Measurements from ENCODE around the gene WBP11. TPM values are rescaled to one million over a fixed set of nuclear protein-coding genes. Genes with fewer than 3 reads are reported as not detected.

The WBP11 gene
- polyA plus RNA-seq, 1 donor (not counting 4 experiments of a cell fraction or from before 2014, with no cell fraction given) = 13.1 TPM

DNA sequence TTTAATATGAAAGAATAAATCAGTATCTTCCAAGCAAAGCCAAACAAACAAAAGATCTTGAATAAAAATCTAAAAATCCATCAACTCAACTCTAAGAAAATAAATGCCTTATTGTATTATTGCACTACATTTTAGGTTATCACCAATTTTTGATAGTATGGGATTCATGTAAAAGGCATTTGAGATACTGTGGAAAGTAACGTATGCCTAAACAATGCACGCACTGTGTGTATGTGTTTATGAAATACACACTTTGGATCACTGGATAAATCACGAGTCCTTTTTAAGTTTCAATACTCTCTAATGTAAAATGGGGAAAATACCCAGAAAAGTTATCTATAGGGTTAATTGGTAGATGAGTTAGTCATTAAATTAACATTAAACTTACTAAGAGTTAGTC is 17.7 kb downstream of the WBP11 start:
- no peaks in the 10 kb centered on the region for H3K27me3 ChIP-seq (ENCODE audit: control insufficient read depth, extremely low read depth, insufficient read depth, low read length)
- no peaks in the 10 kb centered on the region for H3K9me3 ChIP-seq (ENCODE audit: control insufficient read depth, low read depth, low read length)
- no peak overlapping the region for H3K9ac ChIP-seq (ENCODE audit: control insufficient read depth, extremely low read depth, insufficient read depth, low read length)
- dilution Hi-C loops (cut with MboI; ENCODE audit: extremely low pct_ligation_motif_present, low sequenced_read_pairs) = no loop called here
- H3K9me1 ChIP-seq (ENCODE audit: control insufficient read depth, extremely low read depth, insufficient read depth, low read length) = no peaks in the 10 kb centered on the region
- H4K20me1 ChIP-seq (ENCODE audit: control insufficient read depth, extremely low read depth, insufficient read depth, low read length) = no peaks in the 10 kb centered on the region
- no peak overlapping the region for H2AFZ ChIP-seq (ENCODE audit: control insufficient read depth, low read length)
- H3K36me3 ChIP-seq (ENCODE audit: control insufficient read depth in 2 of 2, extremely low read depth in 1 of 2, insufficient read depth in 2 of 2, low read length in 2 of 2) = peaks cover 4 to 11% of the 10 kb centered on the region in 2 experiments
- no peaks in the 10 kb centered on the region for H3K4me1 ChIP-seq (ENCODE audit: control insufficient read depth, extremely low read depth, insufficient read depth, low read length)
- H3K27ac ChIP-seq (ENCODE audit: control insufficient read depth, insufficient read depth, low read length) = no peak overlapping the region
- TF ChIP-seq, protein P1, sequence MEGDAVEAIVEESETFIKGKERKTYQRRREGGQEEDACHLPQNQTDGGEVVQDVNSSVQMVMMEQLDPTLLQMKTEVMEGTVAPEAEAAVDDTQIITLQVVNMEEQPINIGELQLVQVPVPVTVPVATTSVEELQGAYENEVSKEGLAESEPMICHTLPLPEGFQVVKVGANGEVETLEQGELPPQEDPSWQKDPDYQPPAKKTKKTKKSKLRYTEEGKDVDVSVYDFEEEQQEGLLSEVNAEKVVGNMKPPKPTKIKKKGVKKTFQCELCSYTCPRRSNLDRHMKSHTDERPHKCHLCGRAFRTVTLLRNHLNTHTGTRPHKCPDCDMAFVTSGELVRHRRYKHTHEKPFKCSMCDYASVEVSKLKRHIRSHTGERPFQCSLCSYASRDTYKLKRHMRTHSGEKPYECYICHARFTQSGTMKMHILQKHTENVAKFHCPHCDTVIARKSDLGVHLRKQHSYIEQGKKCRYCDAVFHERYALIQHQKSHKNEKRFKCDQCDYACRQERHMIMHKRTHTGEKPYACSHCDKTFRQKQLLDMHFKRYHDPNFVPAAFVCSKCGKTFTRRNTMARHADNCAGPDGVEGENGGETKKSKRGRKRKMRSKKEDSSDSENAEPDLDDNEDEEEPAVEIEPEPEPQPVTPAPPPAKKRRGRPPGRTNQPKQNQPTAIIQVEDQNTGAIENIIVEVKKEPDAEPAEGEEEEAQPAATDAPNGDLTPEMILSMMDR (optimal IDR thresholded peaks at IDR 0.05 in 1 of 3, IDR thresholded peaks at IDR 0.05 in 1 of 3, conservative IDR thresholded peaks at IDR 0.05 in 1 of 3; ENCODE audit: extremely low read depth in 1 of 3, insufficient read depth in 2 of 3, low read length in 3 of 3) = no peak
- no peak for TF ChIP-seq EZH2 (IDR thresholded peaks at IDR 0.05; ENCODE audit: low read length)
- no peak overlapping the region for H3K4me3 ChIP-seq (ENCODE audit: control insufficient read depth in 2 of 3, extremely low read depth in 1 of 3, insufficient read depth in 2 of 3, low read depth in 1 of 3, low read length in 3 of 3)
- H3K4me2 ChIP-seq (ENCODE audit: control insufficient read depth, extremely low read depth, insufficient read depth, low read depth, low read length) = no peak overlapping the region
- FAIRE-seq (no peak), DNase-seq (ENCODE audit: low read depth, low spot score) (no peak)
- no peaks in the 10 kb centered on the region for H3K79me2 ChIP-seq (ENCODE audit: control insufficient read depth, insufficient read depth, low read length)

DNA sequence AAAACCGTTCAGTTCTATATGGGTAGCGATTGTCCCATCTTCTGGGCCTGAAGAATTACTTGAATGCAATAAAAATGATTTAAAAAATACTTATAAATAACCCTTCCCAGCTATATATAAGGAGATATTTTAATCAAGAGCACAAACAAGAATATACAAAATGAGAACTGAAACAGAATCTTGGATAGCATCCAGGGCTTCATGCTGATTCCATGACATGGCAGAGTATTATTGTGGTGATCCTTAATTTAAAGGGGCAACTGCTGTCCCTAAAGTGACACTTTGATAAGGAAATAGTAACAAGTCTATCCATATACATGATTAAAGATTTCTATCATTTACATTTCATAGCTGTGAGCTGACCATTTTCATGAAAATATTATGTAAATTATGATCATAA is 18.8 kb downstream of the WBP11 start:
- no peaks in the 10 kb centered on the region for H3K4me1 ChIP-seq (ENCODE audit: control insufficient read depth, extremely low read depth, insufficient read depth, low read length)
- FAIRE-seq (no peak), DNase-seq (ENCODE audit: low read depth, low spot score) (no peak)
- no peaks in the 10 kb centered on the region for H3K9me1 ChIP-seq (ENCODE audit: control insufficient read depth, extremely low read depth, insufficient read depth, low read length)
- H4K20me1 ChIP-seq (ENCODE audit: control insufficient read depth, extremely low read depth, insufficient read depth, low read length) = no peaks in the 10 kb centered on the region
- H3K4me2 ChIP-seq (ENCODE audit: control insufficient read depth, extremely low read depth, insufficient read depth, low read depth, low read length) = no peak overlapping the region
- H3K9me3 ChIP-seq (ENCODE audit: control insufficient read depth, low read depth, low read length) = no peaks in the 10 kb centered on the region
- no peak overlapping the region for H3K27ac ChIP-seq (ENCODE audit: control insufficient read depth, insufficient read depth, low read length)
- no peak overlapping the region for H3K4me3 ChIP-seq (ENCODE audit: control insufficient read depth in 2 of 3, extremely low read depth in 1 of 3, insufficient read depth in 2 of 3, low read depth in 1 of 3, low read length in 3 of 3)
- no peak overlapping the region for H2AFZ ChIP-seq (ENCODE audit: control insufficient read depth, low read length)
- no peak for TF ChIP-seq EZH2 (IDR thresholded peaks at IDR 0.05; ENCODE audit: low read length)
- TF ChIP-seq, protein P1 (optimal IDR thresholded peaks at IDR 0.05 in 1 of 3, IDR thresholded peaks at IDR 0.05 in 1 of 3, conservative IDR thresholded peaks at IDR 0.05 in 1 of 3; ENCODE audit: extremely low read depth in 1 of 3, insufficient read depth in 2 of 3, low read length in 3 of 3) = no peak
- no peak overlapping the region for H3K9ac ChIP-seq (ENCODE audit: control insufficient read depth, extremely low read depth, insufficient read depth, low read length)
- no peaks in the 10 kb centered on the region for H3K79me2 ChIP-seq (ENCODE audit: control insufficient read depth, insufficient read depth, low read length)
- no peaks in the 10 kb centered on the region for H3K27me3 ChIP-seq (ENCODE audit: control insufficient read depth, extremely low read depth, insufficient read depth, low read length)
- peaks cover 4 to 7% of the 10 kb centered on the region in 2 experiments for H3K36me3 ChIP-seq (ENCODE audit: control insufficient read depth in 2 of 2, extremely low read depth in 1 of 2, insufficient read depth in 2 of 2, low read length in 2 of 2)
- dilution Hi-C loops (cut with MboI; ENCODE audit: extremely low pct_ligation_motif_present, low sequenced_read_pairs) = no loop called here

Data from keratinocyte (primary cell).